ENCODE results near the gene MTRF1. TPM values are rescaled to one million over a fixed set of nuclear protein-coding genes. Genes with fewer than 3 reads are reported as not detected.
"Not testable (repeated sequence)": the region's sequence is repeated elsewhere in the genome, so short reads cannot be mapped to it uniquely, and the experiment has no call there.

MTRF1 gene
- total RNA-seq, 1 experiment from 2014 or later = 13.3 TPM

- Histone ChIP-seq H3K4me1 (replicated peaks) (no peaks in the 10 kb centered on the region), H3K27ac (no peak overlapping the region), H3K36me3 (no peaks in the 10 kb centered on the region), H3K9me3 (replicated peaks) (no peaks in the 10 kb centered on the region), H3K27me3 (replicated peaks) (no peaks in the 10 kb centered on the region), H3K4me3 (no peak overlapping the region)
- no peak for DNase-seq (ENCODE audit: low read depth in 1 of 2, low spot score in 2 of 2)
These were observed 32.6 kb upstream of the MTRF1 start for GRCh38 chr13:41295973-41296372.

GRCh38 chr13:41294914-41295313 is 31.5 kb upstream of the MTRF1 start:
- no peaks in the 10 kb centered on the region for H3K36me3 ChIP-seq
- H3K27me3 ChIP-seq (replicated peaks) = no peaks in the 10 kb centered on the region
- H3K9me3 ChIP-seq (replicated peaks) = no peaks in the 10 kb centered on the region
- no peaks in the 10 kb centered on the region for H3K4me1 ChIP-seq (replicated peaks)
- no peak overlapping the region for H3K27ac ChIP-seq
- DNase-seq (ENCODE audit: low read depth in 1 of 2, low spot score in 2 of 2) = no peak
- H3K4me3 ChIP-seq = no peak overlapping the region

GRCh38 chr13:41293272-41293671 is 29.9 kb upstream of the MTRF1 start:
- Histone ChIP-seq H3K9me3 (replicated peaks) (no peaks in the 10 kb centered on the region), H3K27me3 (replicated peaks) (no peaks in the 10 kb centered on the region), H3K4me3 (no peak overlapping the region), H3K36me3 (no peaks in the 10 kb centered on the region), H3K27ac (no peak overlapping the region), H3K4me1 (replicated peaks) (no peaks in the 10 kb centered on the region)
- DNase-seq (ENCODE audit: low read depth in 1 of 2, low spot score in 2 of 2) = no peak

GRCh38 chr13:41291246-41291645 is 27.9 kb upstream of the MTRF1 start:
- Histone ChIP-seq H3K4me1 (replicated peaks) (no peaks in the 10 kb centered on the region), H3K36me3 (no peaks in the 10 kb centered on the region), H3K27me3 (replicated peaks) (no peaks in the 10 kb centered on the region), H3K27ac (no peak overlapping the region), H3K9me3 (replicated peaks) (no peaks in the 10 kb centered on the region), H3K4me3 (no peak overlapping the region)
- DNase-seq (ENCODE audit: low read depth in 1 of 2, low spot score in 2 of 2) = no peak

GRCh38 chr13:41289463-41289881 is 26.1 kb upstream of the MTRF1 start:
- no peak overlapping the region for H3K4me3 ChIP-seq
- no peaks in the 10 kb centered on the region for H3K9me3 ChIP-seq (replicated peaks)
- no peak overlapping the region for H3K27ac ChIP-seq
- peaks cover 9% of the 10 kb centered on the region for H3K4me1 ChIP-seq (replicated peaks)
- H3K27me3 ChIP-seq (replicated peaks) = no peaks in the 10 kb centered on the region
- DNase-seq (ENCODE audit: low read depth in 1 of 2, low spot score in 2 of 2) = no peak
- no peaks in the 10 kb centered on the region for H3K36me3 ChIP-seq

DNA sequence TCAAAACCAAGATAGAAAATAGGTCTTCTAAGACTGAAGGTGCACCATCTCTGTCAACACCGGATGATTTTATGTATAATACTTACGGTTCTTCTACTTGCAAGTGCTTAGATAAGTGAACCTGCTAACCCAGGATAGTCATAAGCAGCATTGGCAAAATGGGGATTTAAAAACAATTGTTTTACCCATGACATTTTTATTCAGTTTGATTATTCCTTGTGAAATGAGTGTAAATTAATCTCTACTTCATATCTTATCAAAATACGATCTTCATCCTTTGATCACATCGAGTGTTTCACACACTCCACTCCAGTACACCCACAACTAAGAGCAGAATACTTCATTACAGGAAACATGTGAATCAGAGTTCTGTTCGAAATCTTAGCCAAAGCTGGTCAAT is 23.0 kb upstream of the MTRF1 start:
- Histone ChIP-seq H3K4me1 (replicated peaks) (peaks cover 9% of the 10 kb centered on the region), H3K27me3 (replicated peaks) (no peaks in the 10 kb centered on the region), H3K9me3 (replicated peaks) (no peaks in the 10 kb centered on the region), H3K27ac (no peak overlapping the region), H3K4me3 (no peak overlapping the region), H3K36me3 (no peaks in the 10 kb centered on the region)
- DNase-seq (ENCODE audit: low read depth in 1 of 2, low spot score in 2 of 2) = no peak

- Histone ChIP-seq H3K4me3 (no peak overlapping the region), H3K27me3 (replicated peaks) (no peaks in the 10 kb centered on the region), H3K27ac (peak overlapping the region; percentile 75), H3K9me3 (replicated peaks) (no peaks in the 10 kb centered on the region), H3K4me1 (replicated peaks) (peaks cover 9% of the 10 kb centered on the region), H3K36me3 (no peaks in the 10 kb centered on the region)
- DNase-seq (ENCODE audit: low read depth in 1 of 2, low spot score in 2 of 2) = peak; percentile 71 to 76
These were observed 21.3 kb upstream of the MTRF1 start for GRCh38 chr13:41284512-41285288.

- Histone ChIP-seq H3K4me3 (no peak overlapping the region), H3K27me3 (replicated peaks) (no peaks in the 10 kb centered on the region), H3K27ac (no peak overlapping the region), H3K9me3 (replicated peaks) (no peaks in the 10 kb centered on the region), H3K36me3 (no peaks in the 10 kb centered on the region), H3K4me1 (replicated peaks) (peaks cover 9% of the 10 kb centered on the region)
- no peak for DNase-seq (ENCODE audit: low read depth in 1 of 2, low spot score in 2 of 2)
These were observed 18.8 kb upstream of the MTRF1 start for GRCh38 chr13:41282129-41282571.

DNA sequence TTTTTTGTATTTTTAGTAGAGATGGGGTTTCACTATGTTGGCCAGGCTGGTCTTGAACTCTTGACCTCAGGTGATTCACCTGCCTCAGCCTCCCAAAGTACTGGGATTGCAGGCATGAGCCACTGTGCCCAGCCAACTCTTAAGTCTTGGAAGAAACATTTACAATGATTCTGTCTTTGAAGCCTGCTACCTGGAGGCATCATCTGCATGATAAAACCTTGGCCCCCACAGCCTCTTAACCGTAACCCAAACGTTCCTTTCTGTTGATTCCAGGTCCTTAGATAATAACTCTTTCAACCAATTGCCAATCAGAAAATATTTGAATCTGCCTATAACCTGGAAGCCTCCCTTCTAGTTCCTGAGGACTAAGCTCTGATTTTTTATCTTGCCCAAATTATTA is 15.8 kb upstream of the MTRF1 start:
- H3K4me3 ChIP-seq; DNase-seq (ENCODE audit: low read depth in 1 of 2, low spot score in 2 of 2); H3K36me3 ChIP-seq; H3K4me1 ChIP-seq (replicated peaks); H3K27me3 ChIP-seq (replicated peaks); H3K9me3 ChIP-seq (replicated peaks); H3K27ac ChIP-seq: not testable (repeated sequence)

GRCh38 chr13:41276824-41277223 is 13.4 kb upstream of the MTRF1 start:
- H3K9me3 ChIP-seq (replicated peaks) = no peaks in the 10 kb centered on the region
- DNase-seq (ENCODE audit: low read depth in 1 of 2, low spot score in 2 of 2) = no peak
- no peak overlapping the region for H3K27ac ChIP-seq
- H3K36me3 ChIP-seq = no peaks in the 10 kb centered on the region
- H3K27me3 ChIP-seq (replicated peaks) = no peaks in the 10 kb centered on the region
- no peak overlapping the region for H3K4me3 ChIP-seq
- H3K4me1 ChIP-seq (replicated peaks) = no peaks in the 10 kb centered on the region

- DNase-seq (ENCODE audit: low read depth in 1 of 2, low spot score in 2 of 2) = no peak
- H3K4me3 ChIP-seq = no peak overlapping the region
- no peaks in the 10 kb centered on the region for H3K27me3 ChIP-seq (replicated peaks)
- H3K27ac ChIP-seq = no peak overlapping the region
- no peaks in the 10 kb centered on the region for H3K4me1 ChIP-seq (replicated peaks)
- H3K36me3 ChIP-seq = no peaks in the 10 kb centered on the region
- H3K9me3 ChIP-seq (replicated peaks) = no peaks in the 10 kb centered on the region; the same call in 1 of the 2 replicates
These were observed 11.5 kb upstream of the MTRF1 start for GRCh38 chr13:41274881-41275280.

DNA sequence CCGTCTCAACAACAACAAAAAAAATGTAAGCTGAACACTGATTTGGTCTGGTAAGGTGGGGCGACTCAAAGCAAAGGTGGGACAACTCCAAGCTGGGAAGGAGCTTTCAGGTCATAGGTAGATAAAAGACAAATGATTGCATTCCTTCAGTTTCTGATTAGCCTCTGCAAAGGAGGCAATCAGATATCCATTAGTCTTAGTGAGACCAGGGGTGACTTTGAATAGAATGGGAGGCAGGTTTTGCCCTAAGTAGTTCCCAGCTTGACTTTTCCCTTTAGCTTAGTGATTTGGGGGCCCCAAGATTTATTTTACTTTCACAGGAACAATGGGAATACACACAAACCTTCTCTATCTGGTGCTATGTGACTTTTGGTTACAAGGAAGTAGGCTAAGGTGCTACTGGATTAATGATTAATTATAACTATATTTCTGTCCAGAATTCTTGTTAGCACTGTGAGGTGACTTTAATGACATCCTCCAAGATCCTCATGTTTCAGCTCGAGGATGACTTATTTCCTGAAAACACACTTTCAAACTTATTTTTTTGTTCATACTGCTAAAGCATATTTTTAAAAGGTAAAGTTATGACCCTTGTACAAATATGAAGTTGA is 10.6 kb upstream of the MTRF1 start:
- no peak overlapping the region for H3K4me3 ChIP-seq
- H3K36me3 ChIP-seq = no peaks in the 10 kb centered on the region
- no peaks in the 10 kb centered on the region; the same call in 1 of the 2 replicates for H3K9me3 ChIP-seq (replicated peaks)
- no peaks in the 10 kb centered on the region for H3K27me3 ChIP-seq (replicated peaks)
- H3K27ac ChIP-seq = no peak overlapping the region
- no peak for DNase-seq (ENCODE audit: low read depth in 1 of 2, low spot score in 2 of 2)
- H3K4me1 ChIP-seq (replicated peaks) = no peaks in the 10 kb centered on the region

GRCh38 chr13:41271456-41272285 is 8.3 kb upstream of the MTRF1 start:
- H3K27me3 ChIP-seq (replicated peaks) = no peaks in the 10 kb centered on the region
- no peak overlapping the region for H3K4me3 ChIP-seq
- H3K9me3 ChIP-seq (replicated peaks) = peaks cover 6% of the 10 kb centered on the region; the same call in 1 of the 2 replicates
- H3K27ac ChIP-seq = no peak overlapping the region
- H3K36me3 ChIP-seq = no peaks in the 10 kb centered on the region
- H3K4me1 ChIP-seq (replicated peaks) = no peaks in the 10 kb centered on the region
- no peak for DNase-seq (ENCODE audit: low read depth in 1 of 2, low spot score in 2 of 2)

DNA sequence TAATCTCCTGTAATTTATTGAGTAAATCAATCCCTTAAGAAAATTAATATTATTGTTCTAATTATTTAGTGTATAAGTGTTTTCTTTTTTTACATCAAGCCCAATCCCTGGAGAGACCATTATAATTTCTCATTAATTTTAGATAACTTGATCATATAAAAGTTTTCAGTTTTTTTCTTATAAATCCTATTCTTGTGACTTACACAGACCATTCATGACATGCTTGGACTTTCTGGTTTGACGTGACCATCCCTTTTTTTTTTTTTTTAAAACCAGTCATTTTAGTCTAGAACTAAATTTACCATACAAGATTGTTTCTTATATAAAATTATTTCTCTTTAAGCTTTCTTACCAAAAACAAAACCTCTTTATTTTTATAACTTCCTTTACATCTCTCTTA is 5.4 kb upstream of the MTRF1 start:
- DNase-seq (ENCODE audit: low read depth in 1 of 2, low spot score in 2 of 2) = peak in 1 of 2 experiments; percentile 24
- H3K27ac ChIP-seq = no peak overlapping the region
- peaks cover 12% of the 10 kb centered on the region; the same call in 1 of the 2 replicates for H3K9me3 ChIP-seq (replicated peaks)
- no peaks in the 10 kb centered on the region for H3K36me3 ChIP-seq
- no peaks in the 10 kb centered on the region for H3K27me3 ChIP-seq (replicated peaks)
- H3K4me1 ChIP-seq (replicated peaks) = no peaks in the 10 kb centered on the region
- no peak overlapping the region for H3K4me3 ChIP-seq

Measured in SJSA1 (cell line).